GM18870 (cell line): ENCODE results near the gene PRDX1.
"Not testable (repeated sequence)": the region's sequence is repeated elsewhere in the genome, so short reads cannot be mapped to it uniquely, and the experiment has no call there.

Source experiments
- ATAC-seq: cut with Tn5 transposase; IDR thresholded peaks from one replicate; pipeline ENCODE4 v1.9.1; 2021; ENCODE audit warnings: moderate library complexity; ENCODE audit not compliant: unreplicated experiment

The PRDX1 gene

GRCh38 chr1:45536886-45537285, 15.2 kb upstream of the PRDX1 start:
- ATAC-seq: no peak

GRCh38 chr1:45535988-45536766, 14.5 kb upstream of the PRDX1 start:
- no peak for ATAC-seq

- ATAC-seq: no peak
Observed at GRCh38 chr1:45531873-45532272, 10.2 kb upstream of the PRDX1 start.

GRCh38 chr1:45530632-45531135, 9.0 kb upstream of the PRDX1 start:
- ATAC-seq: no peak

DNA sequence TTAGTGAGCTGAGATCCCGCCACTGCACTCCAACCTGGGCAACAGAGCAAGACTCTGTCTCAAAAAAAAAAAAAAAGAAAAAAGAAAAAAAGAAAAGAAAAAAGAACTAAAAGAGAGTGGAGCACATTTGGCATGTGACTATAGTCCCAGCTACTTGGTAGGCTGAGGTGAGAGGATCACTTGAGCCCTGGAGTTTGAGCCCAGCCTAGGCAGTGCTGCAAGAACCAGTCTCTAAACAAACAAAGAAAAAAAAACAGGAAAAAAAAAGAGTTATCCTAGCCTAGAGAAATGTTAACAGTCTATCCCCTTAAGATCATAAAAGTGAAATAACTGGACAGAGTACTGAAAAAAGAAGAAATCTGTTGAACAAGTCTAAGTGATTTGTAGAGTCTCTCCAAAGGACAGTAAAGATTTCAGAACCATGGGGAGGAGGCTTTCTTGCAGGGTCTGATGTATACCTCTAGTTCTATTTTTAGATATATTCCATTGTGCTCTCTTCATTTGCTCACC, 4.5 kb upstream of the PRDX1 start:
- no peak for ATAC-seq

DNA sequence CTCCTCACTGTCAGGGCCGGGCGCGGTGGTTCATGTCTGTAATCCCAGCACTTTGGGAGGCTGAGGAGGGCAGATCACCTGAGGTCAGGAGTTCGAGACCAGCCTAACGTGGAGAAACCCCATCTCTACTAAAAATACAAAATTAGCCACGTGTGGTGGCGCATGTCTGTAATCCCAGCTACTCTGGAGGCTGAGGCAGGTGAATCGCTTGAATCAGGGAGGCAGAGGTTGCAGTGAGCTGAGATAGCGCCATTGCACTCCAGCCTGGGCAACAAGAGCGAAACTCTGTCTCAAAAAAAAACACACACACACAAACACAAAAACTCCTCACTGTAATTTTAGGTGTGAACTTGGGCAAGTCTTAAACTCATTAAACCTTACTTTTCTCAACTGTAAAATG, 2.3 kb upstream of the PRDX1 start:
- not testable (repeated sequence) for ATAC-seq

GRCh38 chr1:45523516-45523915, 1.8 kb upstream of the PRDX1 start:
- ATAC-seq: not testable (repeated sequence)

- no peak for ATAC-seq
Observed at GRCh38 chr1:45522324-45523104, 830 bp upstream of the PRDX1 start.

- ATAC-seq: not testable (repeated sequence)
Observed at GRCh38 chr1:45519774-45520173, 1.9 kb downstream of the PRDX1 start.

DNA sequence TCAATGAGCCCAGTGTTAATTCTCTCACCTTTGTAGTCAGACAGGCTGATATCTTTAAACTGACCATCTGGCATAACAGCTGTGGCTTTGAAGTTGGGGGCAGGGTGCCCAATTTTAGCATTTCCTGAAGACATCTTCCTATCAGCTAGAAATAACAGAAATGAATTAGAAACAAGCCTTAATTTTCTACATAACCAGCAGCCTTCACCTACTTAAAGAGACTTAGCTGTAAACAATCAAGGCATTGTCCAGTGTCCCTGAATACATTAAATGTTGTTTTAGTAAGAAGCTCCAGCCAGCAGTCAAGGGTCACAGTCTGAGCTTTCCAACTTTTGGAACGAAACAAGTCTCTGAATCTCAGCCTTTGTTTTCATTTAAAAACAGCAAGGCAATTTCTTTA, 2.8 kb downstream of the PRDX1 start:
- no peak for ATAC-seq

- ATAC-seq: not testable (repeated sequence)
Observed at GRCh38 chr1:45518366-45518765, 3.3 kb downstream of the PRDX1 start.

- no peak for ATAC-seq
Observed at GRCh38 chr1:45516465-45516864, 5.2 kb downstream of the PRDX1 start.

DNA sequence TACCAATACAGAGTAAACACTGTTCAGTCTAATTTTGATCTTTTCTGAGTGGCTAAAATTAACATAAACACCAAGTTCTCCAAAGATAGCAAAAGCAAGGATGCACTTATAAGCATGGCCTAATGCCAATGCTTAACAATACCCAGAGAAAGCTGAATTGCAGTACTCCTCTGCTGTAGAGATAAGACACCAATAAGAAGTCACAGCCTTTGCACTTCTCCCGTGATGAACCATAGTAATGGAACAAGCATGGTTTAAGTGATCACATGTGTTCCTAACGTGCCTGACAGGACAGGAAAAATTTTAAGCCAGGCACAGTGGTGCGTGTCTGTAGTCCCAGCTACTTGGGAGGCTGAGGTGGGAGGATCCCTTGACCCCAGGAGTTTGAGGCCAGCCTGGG, 5.6 kb downstream of the PRDX1 start:
- ATAC-seq: no peak

DNA sequence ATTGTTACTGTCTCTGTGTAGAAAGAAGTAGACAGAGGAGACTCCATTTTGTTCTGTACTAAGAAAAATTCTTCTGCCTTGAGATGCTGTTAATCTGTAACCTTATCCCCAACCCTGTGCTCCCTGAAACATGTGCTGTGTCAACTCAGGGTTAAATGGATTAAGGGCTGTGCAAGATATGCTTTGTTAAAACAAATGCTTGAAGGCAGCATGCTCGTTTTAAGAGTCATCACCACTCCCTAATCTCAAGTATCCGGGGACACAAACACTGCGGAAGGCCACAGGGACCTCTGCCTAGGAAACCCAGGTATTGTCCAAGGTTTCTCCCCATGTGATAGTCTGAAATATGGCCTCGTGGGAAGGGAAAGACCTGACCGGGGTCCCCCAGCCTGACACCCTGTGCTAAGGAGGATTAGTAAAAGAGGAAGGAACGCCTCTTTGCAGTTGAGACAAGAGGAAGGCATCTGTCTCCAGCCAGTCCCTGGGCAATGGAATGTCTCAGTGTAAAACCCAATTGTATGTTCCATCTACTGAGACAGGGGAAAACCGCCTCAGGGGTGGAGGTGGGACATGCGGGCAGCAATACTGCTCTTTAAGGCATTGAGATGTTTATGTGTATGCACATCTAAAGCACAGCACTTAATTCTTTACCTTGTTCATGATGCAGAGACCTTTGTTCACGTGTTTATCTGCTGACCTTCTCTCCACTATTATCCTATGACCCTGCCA, 8.0 kb downstream of the PRDX1 start:
- not testable (repeated sequence) for ATAC-seq

DNA sequence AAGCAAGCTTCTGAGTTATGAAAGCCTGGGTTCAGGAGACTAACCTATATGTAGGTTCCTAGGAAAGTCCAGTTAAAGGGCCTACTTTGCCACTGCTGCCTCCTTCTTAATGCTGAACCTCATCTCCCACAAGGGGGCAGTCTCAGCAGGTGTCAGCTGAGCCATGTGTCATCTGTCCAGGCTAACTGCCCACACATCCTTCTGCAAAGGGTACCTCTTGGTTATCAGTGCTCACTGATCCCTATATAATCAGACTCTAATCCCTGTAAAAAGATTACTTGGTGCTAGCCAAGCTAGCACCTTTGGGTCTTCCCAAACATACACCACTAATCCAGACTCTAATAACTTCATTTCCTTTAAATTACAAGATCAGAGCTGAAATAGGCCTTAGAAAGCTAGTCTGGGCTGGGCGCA, 9.0 kb downstream of the PRDX1 start:
- no peak for ATAC-seq

GRCh38 chr1:45510972-45511527, 10.6 kb downstream of the PRDX1 start:
- no peak for ATAC-seq

GRCh38 chr1:45510036-45510971, 11.4 kb downstream of the PRDX1 start:
- ATAC-seq: no peak

- ATAC-seq: no peak
Observed at GRCh38 chr1:45508295-45509151, 13.2 kb downstream of the PRDX1 start.

DNA sequence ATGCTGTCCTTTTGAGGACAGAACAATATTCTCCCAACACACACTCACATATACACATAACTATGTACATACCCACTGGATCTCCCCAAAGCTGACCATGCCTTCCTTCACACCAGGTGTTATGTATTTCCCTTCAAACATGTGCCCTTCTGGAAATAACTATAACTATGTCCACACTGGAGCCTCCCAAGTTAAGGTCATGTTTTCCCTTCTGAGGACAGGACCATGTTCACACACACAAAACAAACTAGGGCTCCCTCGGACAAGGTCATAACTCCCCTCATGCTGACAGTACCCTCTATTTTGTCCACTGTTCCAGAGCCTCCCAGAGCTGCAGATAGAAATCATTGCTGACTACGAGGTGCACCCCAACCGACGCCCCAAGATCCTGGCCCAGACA, 13.8 kb downstream of the PRDX1 start:
- no peak for ATAC-seq
